IPS-18a (cell line): ENCODE data around the gene GLO1.

Experiments used
- H3K27ac ChIP-seq: one replicate; pipeline ENCODE4 v1.5.1; 2013; ENCODE audit warnings: low read length
- H3K27me3 ChIP-seq: one replicate; pipeline ENCODE4 v1.6.1; 2013; ENCODE audit warnings: mild to moderate bottlenecking, low read length; ENCODE audit not compliant: control insufficient read depth, insufficient read depth
- H3K36me3 ChIP-seq: one replicate; pipeline ENCODE4 v1.6.1; 2013; ENCODE audit warnings: low read depth, low read length; ENCODE audit not compliant: control insufficient read depth
- H3K4me1 ChIP-seq: one replicate; pipeline ENCODE4 v1.6.1; 2013; ENCODE audit warnings: low read depth, low read length; ENCODE audit not compliant: control insufficient read depth
- H3K4me3 ChIP-seq: one replicate; pipeline ENCODE4 v1.5.1; 2013; ENCODE audit warnings: low read length
- H3K9ac ChIP-seq: one replicate; pipeline ENCODE4 v1.6.1; 2013; ENCODE audit warnings: mild to moderate bottlenecking, low read length, moderate library complexity
- H3K9me3 ChIP-seq: one replicate; pipeline ENCODE4 v1.6.1; 2013; ENCODE audit warnings: low read depth, low read length; ENCODE audit not compliant: control insufficient read depth

GLO1 gene

DNA sequence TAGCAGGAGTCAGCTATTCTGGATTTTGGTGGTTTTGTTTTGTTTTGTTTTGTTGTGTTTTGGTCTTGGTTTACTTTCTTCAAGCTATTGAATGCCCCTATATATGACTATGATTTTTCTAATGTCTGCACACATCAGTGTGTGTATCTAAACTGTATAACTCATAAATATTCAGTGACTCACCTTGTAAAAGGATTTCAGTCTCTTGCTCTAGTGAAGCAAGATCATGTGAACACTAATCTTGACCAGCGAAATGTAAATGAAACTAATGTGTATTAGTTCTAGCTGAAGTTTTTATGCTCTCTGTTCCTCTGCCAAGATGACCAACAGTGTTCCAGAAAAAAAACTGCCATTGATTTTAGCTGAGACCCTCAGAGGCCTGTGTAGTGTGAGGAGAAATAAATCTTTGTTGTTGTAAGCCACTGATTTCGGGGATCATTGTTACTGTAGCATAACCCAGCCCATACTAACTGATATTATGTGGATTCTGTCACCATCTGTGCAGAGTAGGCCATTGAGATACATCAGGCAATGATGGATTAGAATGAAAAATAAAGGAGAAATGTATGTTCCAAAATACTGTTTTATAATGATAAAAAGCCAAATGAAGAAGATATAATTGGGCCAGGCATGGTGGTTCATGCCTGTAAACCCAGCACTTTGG, 51.7 kb downstream of the GLO1 start:
- H3K36me3 ChIP-seq = no peaks in the 10 kb centered on the region
- H3K9ac ChIP-seq = no peak overlapping the region
- H3K4me3 ChIP-seq = no peak overlapping the region
- no peaks in the 10 kb centered on the region for H3K4me1 ChIP-seq
- H3K9me3 ChIP-seq = no peaks in the 10 kb centered on the region
- no peaks in the 10 kb centered on the region for H3K27me3 ChIP-seq
- H3K27ac ChIP-seq = no peak overlapping the region

DNA sequence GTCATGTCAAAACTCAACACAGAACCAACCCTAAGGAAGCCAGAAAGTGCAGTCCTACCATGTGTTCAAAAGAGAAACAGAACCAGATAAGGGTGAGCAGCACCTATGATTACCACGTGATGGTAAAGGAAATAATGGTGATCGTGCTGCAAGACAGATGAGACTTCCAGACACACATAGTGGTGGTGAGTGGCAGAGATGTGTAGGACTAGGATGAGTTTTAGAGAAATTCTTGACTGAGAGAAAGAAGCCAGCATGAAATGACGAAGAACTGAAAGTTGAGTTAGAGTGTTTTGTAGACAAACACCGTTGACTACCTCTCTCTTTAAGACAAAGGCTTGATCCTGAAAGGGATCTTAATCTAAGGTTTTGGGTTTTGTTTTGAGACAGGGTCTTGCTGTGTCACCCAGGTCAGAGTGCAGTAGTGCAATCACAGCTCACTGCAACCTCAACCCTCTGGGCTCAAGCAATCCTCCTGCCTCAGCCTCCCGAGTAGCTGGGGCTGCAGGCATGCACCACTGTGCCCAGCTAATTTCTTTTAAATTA, 52.7 kb downstream of the GLO1 start:
- Histone ChIP-seq H3K36me3 (no peaks in the 10 kb centered on the region), H3K27me3 (no peaks in the 10 kb centered on the region), H3K4me3 (no peak overlapping the region), H3K27ac (no peak overlapping the region), H3K4me1 (no peaks in the 10 kb centered on the region), H3K9me3 (no peaks in the 10 kb centered on the region), H3K9ac (no peak overlapping the region)

DNA sequence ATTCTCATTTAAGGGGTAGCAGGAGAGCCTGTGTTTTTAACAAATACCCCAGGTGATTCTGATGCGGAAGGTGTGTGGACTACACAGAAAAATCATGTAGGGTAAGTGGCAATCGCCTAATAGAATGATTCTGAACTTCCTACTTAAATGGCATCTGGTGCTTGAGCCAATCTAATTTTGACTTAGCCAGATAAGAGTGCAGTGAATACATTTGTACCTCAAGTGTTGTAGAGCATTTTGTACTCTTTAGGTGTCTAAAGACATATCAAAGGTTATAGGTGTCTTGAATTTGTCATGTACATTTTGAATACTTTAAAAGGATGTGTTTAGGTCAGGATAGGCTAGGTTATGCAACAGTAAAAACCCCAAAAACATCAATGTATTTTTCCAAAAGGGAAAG, 53.2 kb downstream of the GLO1 start:
- no peak overlapping the region for H3K9ac ChIP-seq
- no peak overlapping the region for H3K4me3 ChIP-seq
- H3K27me3 ChIP-seq = no peaks in the 10 kb centered on the region
- no peaks in the 10 kb centered on the region for H3K4me1 ChIP-seq
- no peak overlapping the region for H3K27ac ChIP-seq
- no peaks in the 10 kb centered on the region for H3K36me3 ChIP-seq
- no peaks in the 10 kb centered on the region for H3K9me3 ChIP-seq

DNA sequence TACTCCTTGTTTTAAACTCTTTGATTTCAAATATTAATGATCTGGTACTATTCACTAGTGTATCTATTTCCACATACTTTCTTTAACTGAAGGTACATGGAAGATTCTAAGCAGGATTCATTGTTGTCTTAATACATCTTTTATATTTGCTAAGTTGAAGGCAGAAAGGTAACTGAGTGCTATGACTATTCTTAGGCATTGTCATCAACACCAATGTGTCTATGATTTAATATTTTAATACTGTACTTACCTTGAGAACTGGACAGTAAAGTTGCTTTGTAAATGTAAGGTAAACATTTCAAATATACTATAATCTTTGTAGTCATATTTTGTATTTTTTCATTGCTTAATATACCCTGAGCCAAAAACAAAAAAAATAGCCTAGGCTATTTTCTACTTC, 54.3 kb downstream of the GLO1 start:
- Histone ChIP-seq H3K4me3 (no peak overlapping the region), H3K27ac (no peak overlapping the region), H3K36me3 (no peaks in the 10 kb centered on the region), H3K4me1 (no peaks in the 10 kb centered on the region), H3K27me3 (no peaks in the 10 kb centered on the region), H3K9me3 (no peaks in the 10 kb centered on the region), H3K9ac (no peak overlapping the region)

DNA sequence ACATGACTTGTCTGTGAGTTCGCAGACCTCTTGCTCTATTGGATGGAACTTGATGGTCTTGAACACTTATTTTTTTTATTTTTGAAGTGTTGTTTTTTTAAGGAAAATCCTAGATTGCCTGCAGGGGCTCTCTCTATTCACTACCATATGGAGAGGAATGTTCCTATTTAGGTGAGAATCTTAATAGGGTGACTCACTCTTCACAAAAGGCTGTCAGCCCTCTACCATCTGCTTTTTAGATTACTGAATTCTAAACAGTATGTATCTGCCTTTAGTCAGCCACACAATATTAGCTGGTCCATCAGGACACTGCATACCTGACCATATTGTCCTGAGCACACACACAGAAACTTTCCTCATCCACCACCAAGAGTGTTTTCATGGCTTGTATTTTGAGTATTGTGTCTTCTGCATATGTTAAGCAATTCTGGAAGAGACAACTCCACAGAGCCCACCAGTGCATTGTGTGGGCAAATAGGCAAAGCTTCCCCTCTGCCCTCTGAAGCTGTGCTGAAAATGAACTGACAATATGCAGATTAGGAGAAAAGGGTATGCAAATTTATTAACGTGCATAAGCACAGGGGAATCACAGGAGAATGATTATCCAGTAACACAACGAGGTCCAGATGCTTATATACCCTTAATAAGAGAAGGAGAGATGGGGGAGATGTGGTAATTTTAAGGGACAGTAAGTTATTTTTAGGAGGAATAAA, 56.6 kb downstream of the GLO1 start:
- no peak overlapping the region for H3K27ac ChIP-seq
- no peaks in the 10 kb centered on the region for H3K9me3 ChIP-seq
- H3K4me1 ChIP-seq = no peaks in the 10 kb centered on the region
- H3K4me3 ChIP-seq = no peak overlapping the region
- H3K36me3 ChIP-seq = no peaks in the 10 kb centered on the region
- no peaks in the 10 kb centered on the region for H3K27me3 ChIP-seq
- H3K9ac ChIP-seq = no peak overlapping the region

DNA sequence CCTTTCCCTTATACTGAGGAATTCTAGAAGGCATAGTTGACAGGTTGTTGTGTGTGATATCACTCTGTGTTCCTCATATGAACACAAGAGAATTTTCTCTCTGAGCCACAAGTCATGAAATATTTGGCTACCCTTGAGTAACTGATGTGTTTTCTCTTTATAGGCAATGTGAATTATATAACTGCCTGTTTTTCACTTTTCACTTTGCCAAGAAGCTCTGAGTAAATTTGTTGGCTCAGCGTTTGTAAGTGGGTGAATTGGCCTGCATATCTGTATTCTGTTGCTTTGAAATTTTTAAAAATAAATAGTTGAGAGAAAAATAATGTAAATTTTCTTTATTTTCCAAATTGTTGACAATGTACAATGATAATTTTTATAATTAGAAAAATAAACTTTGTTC, 58.0 kb downstream of the GLO1 start:
- H3K9me3 ChIP-seq = no peaks in the 10 kb centered on the region
- H3K9ac ChIP-seq = no peak overlapping the region
- H3K36me3 ChIP-seq = no peaks in the 10 kb centered on the region
- H3K27me3 ChIP-seq = peaks cover 4% of the 10 kb centered on the region
- no peak overlapping the region for H3K4me3 ChIP-seq
- peaks cover 4% of the 10 kb centered on the region for H3K4me1 ChIP-seq
- H3K27ac ChIP-seq = no peak overlapping the region

DNA sequence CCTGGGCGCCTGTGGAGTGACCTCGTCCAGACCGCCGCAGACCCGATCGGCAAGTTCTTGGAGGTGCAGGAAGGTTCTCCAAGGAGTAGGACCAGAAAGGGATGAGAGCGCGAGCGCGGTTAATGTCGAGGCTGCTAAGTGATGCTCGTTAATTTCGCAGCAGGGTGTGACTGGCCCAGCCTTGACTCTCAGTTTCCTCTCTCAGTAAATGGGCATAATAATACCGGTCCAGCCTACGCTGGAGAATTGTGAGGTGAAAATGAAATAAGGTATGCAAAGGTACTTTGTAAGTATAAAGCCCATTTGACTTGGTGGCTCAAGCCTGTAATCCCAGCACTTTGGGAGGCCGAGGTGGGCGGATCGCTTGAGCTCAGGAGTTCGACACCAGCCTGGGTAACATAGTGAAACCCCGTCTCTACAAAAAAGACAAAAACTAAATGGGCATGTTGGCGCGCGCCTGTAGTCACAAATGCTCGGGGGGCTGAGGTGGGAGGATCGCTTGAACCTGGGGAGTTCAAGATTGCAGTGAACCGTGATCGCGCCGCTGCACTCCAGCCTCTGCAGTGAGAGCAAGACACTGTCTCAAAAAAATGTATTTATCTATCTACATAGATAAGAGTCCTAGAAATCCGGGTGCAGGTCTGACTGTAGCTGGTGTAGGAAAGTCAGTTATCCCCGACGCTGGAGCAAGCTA, 62.6 kb downstream of the GLO1 start:
- peaks cover 4% of the 10 kb centered on the region for H3K27me3 ChIP-seq
- no peak overlapping the region for H3K27ac ChIP-seq
- H3K4me1 ChIP-seq = peaks cover 9% of the 10 kb centered on the region
- peak overlapping the region; percentile 91 for H3K4me3 ChIP-seq
- no peaks in the 10 kb centered on the region for H3K9me3 ChIP-seq
- H3K36me3 ChIP-seq = no peaks in the 10 kb centered on the region
- peak overlapping the region; percentile 74 for H3K9ac ChIP-seq

DNA sequence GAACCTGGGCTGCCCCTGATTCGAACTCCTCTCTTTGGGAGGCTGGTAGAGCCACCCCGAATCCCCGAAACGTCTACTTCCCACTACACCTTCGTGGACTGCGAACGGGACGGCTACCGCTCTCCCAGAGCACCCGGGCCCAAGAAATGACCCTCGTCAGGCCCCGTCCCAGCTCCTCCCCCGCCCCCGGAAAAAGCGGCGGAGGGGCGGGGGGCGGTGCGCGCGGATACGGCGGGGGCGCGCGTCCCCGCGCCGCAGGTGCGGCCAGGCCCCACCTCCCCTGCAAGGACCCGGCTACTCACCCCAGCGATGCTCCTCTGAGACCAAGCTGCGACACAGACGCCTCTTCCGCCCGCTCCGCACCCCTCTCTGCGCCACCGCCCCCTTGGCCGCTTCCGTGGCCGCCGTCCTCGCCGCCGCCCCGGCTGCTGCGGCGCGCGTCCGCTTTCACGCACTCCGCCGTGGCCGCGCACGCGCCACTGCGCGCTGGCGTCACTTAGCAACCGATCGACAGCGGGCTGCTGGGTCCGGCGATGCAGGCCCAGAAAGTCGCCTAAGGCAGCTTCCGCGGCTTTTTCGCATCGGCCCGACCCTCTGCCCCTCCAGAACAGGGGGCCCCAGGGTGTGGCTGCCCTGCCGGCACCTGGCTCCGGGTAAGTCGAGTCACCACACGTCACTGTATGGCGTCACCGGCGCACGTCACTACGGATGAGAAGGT, 63.3 kb downstream of the GLO1 start, which contains the start of gene BTBD9:
Gene BTBD9, minus strand, starts transcription at position 432 of the 718 bp plus-strand sequence.
- Histone ChIP-seq H3K4me3 (peak within 1 kb of the TSS; percentile 91), H3K36me3 (no peaks in the 10 kb centered on the region), H3K27ac (no peak within 1 kb of the TSS), H3K9me3 (no peaks in the 10 kb centered on the region), H3K9ac (peak within 1 kb of the TSS; percentile 74), H3K4me1 (peaks cover 9% of the 10 kb centered on the region), H3K27me3 (peaks cover 4% of the 10 kb centered on the region)

DNA sequence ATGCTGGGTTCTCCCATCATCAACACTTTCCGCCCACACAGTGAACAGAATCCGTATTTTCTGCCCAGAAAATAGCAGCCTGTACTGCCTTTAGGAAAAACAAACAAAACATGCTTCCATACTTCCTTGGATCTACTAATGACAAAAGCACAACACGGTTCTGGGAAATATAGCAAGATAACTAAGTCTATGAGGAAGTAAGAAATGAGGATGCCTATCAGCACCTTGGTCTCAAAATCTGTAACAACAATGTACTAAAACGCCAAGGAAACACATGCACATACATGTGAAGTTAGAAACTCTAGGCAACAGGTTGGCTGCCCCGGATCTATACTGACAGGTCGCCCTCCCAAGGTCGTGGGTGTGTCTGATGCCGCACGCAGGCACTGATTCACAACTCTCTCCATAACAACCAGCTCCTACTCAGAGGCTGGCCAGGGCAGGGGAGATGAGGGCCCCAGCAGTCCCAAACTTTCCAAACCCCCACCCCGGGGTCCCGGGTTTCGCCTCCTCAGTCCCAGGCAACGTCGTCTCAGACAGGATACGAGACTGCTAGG, 63.9 kb downstream of the GLO1 start:
- peak overlapping the region; percentile 74 for H3K9ac ChIP-seq
- peaks cover 9% of the 10 kb centered on the region for H3K4me1 ChIP-seq
- H3K4me3 ChIP-seq = peak overlapping the region; percentile 91
- no peaks in the 10 kb centered on the region for H3K36me3 ChIP-seq
- peaks cover 4% of the 10 kb centered on the region for H3K27me3 ChIP-seq
- no peaks in the 10 kb centered on the region for H3K9me3 ChIP-seq
- H3K27ac ChIP-seq = no peak overlapping the region

DNA sequence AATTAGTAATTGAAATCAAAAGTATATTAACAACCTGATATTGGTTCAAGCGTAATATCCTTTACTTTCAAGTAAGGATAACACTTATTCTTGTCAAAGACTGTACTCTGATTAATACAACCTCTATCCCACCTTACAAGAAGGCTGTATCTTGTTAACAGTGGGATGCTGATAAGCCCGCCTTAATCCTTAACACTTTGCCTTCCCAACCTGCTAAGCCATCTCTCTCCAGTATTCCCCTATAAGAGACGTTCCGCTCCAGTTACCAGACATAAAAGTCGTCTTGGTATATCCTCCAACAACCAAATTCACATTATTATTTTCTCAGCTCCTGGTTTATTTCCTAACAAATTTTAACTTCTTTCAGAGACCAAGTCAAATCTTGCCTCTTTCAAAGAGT, 65.2 kb downstream of the GLO1 start:
- H3K36me3 ChIP-seq = no peaks in the 10 kb centered on the region
- no peak overlapping the region for H3K4me3 ChIP-seq
- peaks cover 9% of the 10 kb centered on the region for H3K4me1 ChIP-seq
- no peaks in the 10 kb centered on the region for H3K9me3 ChIP-seq
- H3K27me3 ChIP-seq = peaks cover 4% of the 10 kb centered on the region
- H3K27ac ChIP-seq = no peak overlapping the region
- H3K9ac ChIP-seq = no peak overlapping the region

DNA sequence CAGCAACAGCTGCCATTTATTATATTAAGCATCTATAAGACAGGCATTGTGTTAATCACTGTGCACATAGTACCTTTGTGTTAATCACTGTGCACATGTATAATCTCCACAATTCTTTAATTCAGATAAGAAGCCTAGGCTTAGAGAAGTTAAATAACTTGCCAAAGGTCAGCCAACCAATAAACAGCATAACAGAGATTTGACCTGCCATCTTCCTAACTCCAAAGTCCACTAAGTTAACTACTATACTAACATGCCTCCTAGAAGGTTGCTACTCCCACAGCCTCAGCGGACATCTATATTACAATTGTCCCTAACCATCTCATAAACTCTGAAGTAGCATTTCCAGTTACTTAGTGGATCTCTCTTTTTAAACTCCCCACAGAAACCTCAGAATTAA, 66.9 kb downstream of the GLO1 start:
- no peak overlapping the region for H3K4me3 ChIP-seq
- no peaks in the 10 kb centered on the region for H3K9me3 ChIP-seq
- no peak overlapping the region for H3K9ac ChIP-seq
- no peak overlapping the region for H3K27ac ChIP-seq
- H3K27me3 ChIP-seq = peaks cover 3% of the 10 kb centered on the region
- no peaks in the 10 kb centered on the region for H3K36me3 ChIP-seq
- peaks cover 9% of the 10 kb centered on the region for H3K4me1 ChIP-seq
